ENCODE data around the gene RING1. TPM values are rescaled to one million over a fixed set of nuclear protein-coding genes. Genes with fewer than 3 reads are reported as not detected.
A peak's percentile ranks its signal among the peaks of the same experiment; 100 is the strongest.

Gene RING1
- total and polyA plus RNA-seq, 3 donors from 2014 or later = 36.2 to 60.2 (median 38.0) TPM

DNA sequence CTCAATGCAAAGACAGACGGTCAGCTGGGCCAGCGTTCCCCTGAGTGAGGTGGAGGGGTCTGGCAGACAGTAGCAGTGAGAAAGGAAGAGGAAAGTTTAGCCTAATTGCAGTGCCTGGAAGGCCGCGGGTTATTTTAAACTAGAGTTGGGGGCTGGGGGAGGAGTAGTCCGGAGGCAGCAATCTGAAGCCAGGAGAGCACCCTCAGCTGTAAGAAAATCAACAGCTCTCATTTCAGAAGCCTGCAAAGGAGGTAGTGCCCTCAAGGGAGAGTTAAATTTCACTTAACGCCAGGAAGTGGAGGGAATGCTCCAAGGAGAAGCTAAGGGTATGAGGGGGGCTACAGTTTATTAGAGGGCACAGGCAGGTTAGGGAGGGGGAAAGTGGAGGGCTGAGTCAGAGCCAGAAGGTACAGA, 26.9 kb downstream of the RING1 start:
- Histone ChIP-seq H3K9me3 (no peaks in the 10 kb centered on the region), H3K27ac (no peak overlapping the region), H3K4me3 (no peak overlapping the region), H3K36me3 (ENCODE audit: low read depth, missing control alignments) (no peaks in the 10 kb centered on the region), H3K4me1 (no peaks in the 10 kb centered on the region), H3K27me3 (no peaks in the 10 kb centered on the region)
- no peak for DNase-seq
- intact Hi-C loops (cut with DNase I; ENCODE audit: low total_unique reads) = loop anchor here (5.0 kb wide), 1 partner anchor 88 kb away; no protein-coding TSS in a partner anchor
- WGBS, 2 donors = 29 to 32% methylated on average over 6 of the region's 6 CpGs
- TF ChIP-seq POLR2A (IDR thresholded peaks at IDR 0.05) = no peak
- TF ChIP-seq CTCF (IDR thresholded peaks at IDR 0.05) = no peak

DNA sequence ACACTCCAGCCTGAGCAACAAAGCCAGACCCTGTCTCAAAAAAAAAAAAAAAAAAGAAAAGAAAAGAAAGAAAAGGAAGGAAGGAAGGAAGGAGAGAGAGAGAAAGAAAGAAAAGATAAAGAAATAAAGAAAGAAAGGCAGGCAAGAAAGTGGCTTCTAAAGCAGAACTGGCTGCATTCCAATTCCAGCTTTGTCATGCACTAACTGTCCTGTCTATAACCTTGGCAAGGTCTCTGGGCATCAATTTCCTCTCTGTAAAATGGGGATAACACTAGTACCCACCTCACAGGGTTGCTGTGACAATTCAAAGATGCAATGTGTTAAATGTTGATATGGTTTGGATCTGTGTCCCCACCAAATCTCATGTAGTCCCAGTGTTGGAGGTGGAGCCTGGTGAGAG, 28.0 kb downstream of the RING1 start:
- H3K4me3 ChIP-seq = no peak overlapping the region
- no peaks in the 10 kb centered on the region for H3K9me3 ChIP-seq
- H3K27ac ChIP-seq = no peak overlapping the region
- H3K36me3 ChIP-seq (ENCODE audit: low read depth, missing control alignments) = no peaks in the 10 kb centered on the region
- no peaks in the 10 kb centered on the region for H3K4me1 ChIP-seq
- H3K27me3 ChIP-seq = no peaks in the 10 kb centered on the region
- TF ChIP-seq CTCF (IDR thresholded peaks at IDR 0.05) = no peak
- no peak for TF ChIP-seq POLR2A (IDR thresholded peaks at IDR 0.05)
- intact Hi-C loops (cut with DNase I; ENCODE audit: low total_unique reads) = loop anchor here (5.0 kb wide), 1 partner anchor 89 kb away; no protein-coding TSS in a partner anchor
- DNase-seq = no peak

- Histone ChIP-seq H3K27me3 (no peaks in the 10 kb centered on the region), H3K36me3 (ENCODE audit: low read depth, missing control alignments) (no peaks in the 10 kb centered on the region), H3K4me3 (no peak overlapping the region), H3K27ac (peak overlapping the region in 1 of 2 donors; percentile 7), H3K4me1 (no peaks in the 10 kb centered on the region), H3K9me3 (no peaks in the 10 kb centered on the region)
- no peak for TF ChIP-seq POLR2A (IDR thresholded peaks at IDR 0.05)
- no peak for TF ChIP-seq CTCF (IDR thresholded peaks at IDR 0.05)
- DNase-seq = no peak
- intact Hi-C loops (cut with DNase I; ENCODE audit: low total_unique reads) = loop anchor here (5.0 kb wide), 1 partner anchor 90 kb away; no protein-coding TSS in a partner anchor
- WGBS, 2 donors = 90 to 91% methylated on average over 6 of the region's 6 CpGs
Measured at GRCh38 chr6:33236852-33237251, 28.6 kb downstream of the RING1 start.

- WGBS, 2 donors = 28 to 42% methylated on average over 2 of the region's 2 CpGs
- intact Hi-C loops (cut with DNase I; ENCODE audit: low total_unique reads) = loop anchor here (5.0 kb wide), 1 partner anchor 90 kb away; no protein-coding TSS in a partner anchor
- H3K9me3 ChIP-seq = no peaks in the 10 kb centered on the region
- DNase-seq = peak; percentile 83
- TF ChIP-seq CTCF (IDR thresholded peaks at IDR 0.05) = no peak
- TF ChIP-seq POLR2A (IDR thresholded peaks at IDR 0.05) = no peak
- no peak overlapping the region for H3K4me3 ChIP-seq
- H3K4me1 ChIP-seq = no peaks in the 10 kb centered on the region
- H3K36me3 ChIP-seq (ENCODE audit: low read depth, missing control alignments) = no peaks in the 10 kb centered on the region
- H3K27ac ChIP-seq = peak overlapping the region in 1 of 2 donors; percentile 7
- no peaks in the 10 kb centered on the region for H3K27me3 ChIP-seq
Measured at GRCh38 chr6:33237741-33238140, 29.4 kb downstream of the RING1 start.

GRCh38 chr6:33241968-33242367, 33.7 kb downstream of the RING1 start:
- Histone ChIP-seq H3K4me1 (no peaks in the 10 kb centered on the region), H3K27me3 (no peaks in the 10 kb centered on the region), H3K9me3 (no peaks in the 10 kb centered on the region), H3K27ac (no peak overlapping the region), H3K36me3 (ENCODE audit: low read depth, missing control alignments) (no peaks in the 10 kb centered on the region), H3K4me3 (no peak overlapping the region)
- 63 to 70% methylated on average over 3 of the region's 3 CpGs for WGBS, 2 donors
- no peak for TF ChIP-seq POLR2A (IDR thresholded peaks at IDR 0.05)
- no peak for TF ChIP-seq CTCF (IDR thresholded peaks at IDR 0.05)
- DNase-seq = no peak
- intact Hi-C loops (cut with DNase I; ENCODE audit: low total_unique reads) = no loop called here

Data from testis (tissue), 3 donors.